ENCODE measurements around the gene FTSJ3. TPM values are rescaled to one million over a fixed set of nuclear protein-coding genes. Genes with fewer than 3 reads are reported as not detected.
A peak's percentile ranks its signal among the peaks of the same experiment; 100 is the strongest.

Gene FTSJ3
- total RNA-seq, 1 experiment from 2014 or later, result 36.9 TPM

GRCh38 chr17:63786117-63786516 is 41.3 kb downstream of the FTSJ3 start:
- H4K20me1 ChIP-seq (ENCODE audit: insufficient read depth), result peaks cover 58% of the 10 kb centered on the region
- no peak overlapping the region for H2AFZ ChIP-seq
- H3K79me2 ChIP-seq (ENCODE audit: low read depth), result peaks cover 100% of the 10 kb centered on the region
- H3K4me2 ChIP-seq, result 0 out of 2 replicates have a peak overlapping the region, but pooled peaks have one; percentile 25
- no peak for DNase-seq
- H3K4me3 ChIP-seq, result no peak overlapping the region
- no peaks in the 10 kb centered on the region for H3K27me3 ChIP-seq (ENCODE audit: insufficient read depth, low read depth)
- TF ChIP-seq EZH2 (IDR thresholded peaks at IDR 0.05; ENCODE audit: low read depth), result no peak
- TF ChIP-seq CTCF (conservative IDR thresholded peaks at IDR 0.05), result no peak
- peaks cover 49% of the 10 kb centered on the region for H3K4me1 ChIP-seq (replicated peaks; ENCODE audit: insufficient read depth)
- H3K9me2 ChIP-seq (ENCODE audit: insufficient read depth), result no peaks in the 10 kb centered on the region
- peak overlapping the region; percentile 83 for H3K27ac ChIP-seq
- no TSS peak for BruUV-seq (replicated peaks)
- ChIA-PET POLR2A (ENCODE audit: unreplicated experiment) (no interaction called here), CTCF (no interaction called here)
- intact Hi-C loops (cut with micrococcal nuclease; ENCODE audit: unreplicated experiment), result no loop called here
- H3K9me3 ChIP-seq (ENCODE audit: insufficient read depth, low read depth), result no peaks in the 10 kb centered on the region
- H3K36me3 ChIP-seq (ENCODE audit: low read depth), result peaks cover 43% of the 10 kb centered on the region
- peaks cover 55% of the 10 kb centered on the region for H3F3A ChIP-seq (ENCODE audit: insufficient read depth, low read depth)

- H3K27me3 ChIP-seq (ENCODE audit: insufficient read depth, low read depth), result no peaks in the 10 kb centered on the region
- no peak overlapping the region for H3K4me3 ChIP-seq
- peaks cover 53% of the 10 kb centered on the region for H3K4me1 ChIP-seq (replicated peaks; ENCODE audit: insufficient read depth)
- peaks cover 42% of the 10 kb centered on the region; the same call in 1 of the 2 replicates for H3K36me3 ChIP-seq (ENCODE audit: low read depth)
- no peaks in the 10 kb centered on the region for H3K9me3 ChIP-seq (ENCODE audit: insufficient read depth, low read depth)
- intact Hi-C loops (cut with micrococcal nuclease; ENCODE audit: unreplicated experiment), result no loop called here
- H2AFZ ChIP-seq, result no peak overlapping the region
- peaks cover 57% of the 10 kb centered on the region for H3F3A ChIP-seq (ENCODE audit: insufficient read depth, low read depth)
- peak overlapping the region; percentile 83 for H3K27ac ChIP-seq
- DNase-seq, result peak in 1 of 2 experiments; percentile 66
- no peaks in the 10 kb centered on the region for H3K9me2 ChIP-seq (ENCODE audit: insufficient read depth)
- TF ChIP-seq EZH2 (IDR thresholded peaks at IDR 0.05; ENCODE audit: low read depth), result no peak
- TF ChIP-seq CTCF (conservative IDR thresholded peaks at IDR 0.05), result no peak
- H4K20me1 ChIP-seq (ENCODE audit: insufficient read depth), result peaks cover 60% of the 10 kb centered on the region
- no TSS peak for BruUV-seq (replicated peaks)
- peaks cover 100% of the 10 kb centered on the region for H3K79me2 ChIP-seq (ENCODE audit: low read depth)
- H3K4me2 ChIP-seq, result 0 out of 2 replicates have a peak overlapping the region, but pooled peaks have one; percentile 25
- ChIA-PET CTCF (no interaction called here), POLR2A (ENCODE audit: unreplicated experiment) (no interaction called here)
Observed at GRCh38 chr17:63785556-63785955, 41.9 kb downstream of the FTSJ3 start.

GRCh38 chr17:63783522-63783921 is 43.9 kb downstream of the FTSJ3 start:
- DNase-seq, result no peak
- Histone ChIP-seq H4K20me1 (ENCODE audit: insufficient read depth) (peaks cover 64% of the 10 kb centered on the region), H3K36me3 (ENCODE audit: low read depth) (0 out of 2 replicates have a peak, but pooled peaks cover 33% of the 10 kb centered on the region), H3K9me2 (ENCODE audit: insufficient read depth) (no peaks in the 10 kb centered on the region), H3K9me3 (ENCODE audit: insufficient read depth, low read depth) (no peaks in the 10 kb centered on the region), H3K4me2 (peak overlapping the region; percentile 5; the same call in 1 of the 2 replicates), H3K27ac (peak overlapping the region; percentile 83), H2AFZ (no peak overlapping the region), H3K4me3 (no peak overlapping the region), H3K4me1 (replicated peaks; ENCODE audit: insufficient read depth) (peaks cover 73% of the 10 kb centered on the region), H3F3A (ENCODE audit: insufficient read depth, low read depth) (peaks cover 75% of the 10 kb centered on the region), H3K27me3 (ENCODE audit: insufficient read depth, low read depth) (no peaks in the 10 kb centered on the region), H3K79me2 (ENCODE audit: low read depth) (peaks cover 100% of the 10 kb centered on the region)
- ChIA-PET POLR2A (ENCODE audit: unreplicated experiment) (interaction anchor here (0.6 kb wide), 1 partner anchor 496 kb away, joined by 7 read pairs; no protein-coding TSS in a partner anchor), CTCF (no interaction called here)
- intact Hi-C loops (cut with micrococcal nuclease; ENCODE audit: unreplicated experiment), result no loop called here
- BruUV-seq (replicated peaks), result no TSS peak
- TF ChIP-seq EZH2 (IDR thresholded peaks at IDR 0.05; ENCODE audit: low read depth) (no peak), CTCF (conservative IDR thresholded peaks at IDR 0.05) (no peak)

Data from PC-9 (cell line).